Stimulated activated CD4-positive, alpha-beta T cell treated with anti-CD3 and anti-CD28 coated beads, Interleukin-15, amount 100 ng/mL, for 1 hour (primary cell): ENCODE measurements around the gene SH3GLB1.

ENCODE experiments used
- DNase-seq, 2 donors: peaks; one replicate each; pipeline ENCODE4 v3.0.0-alpha.2; 2020; ENCODE audit warnings: low read depth in 1 of 2, low spot score in 1 of 2

SH3GLB1 gene

GRCh38 chr1:86731416-86731815 lies 27.0 kb downstream of the SH3GLB1 start:
- no peak for DNase-seq

- DNase-seq: no peak
These were observed 29.0 kb downstream of the SH3GLB1 start for GRCh38 chr1:86733340-86733739.

- no peak for DNase-seq
These were observed 35.5 kb downstream of the SH3GLB1 start for GRCh38 chr1:86739648-86740509.

DNA sequence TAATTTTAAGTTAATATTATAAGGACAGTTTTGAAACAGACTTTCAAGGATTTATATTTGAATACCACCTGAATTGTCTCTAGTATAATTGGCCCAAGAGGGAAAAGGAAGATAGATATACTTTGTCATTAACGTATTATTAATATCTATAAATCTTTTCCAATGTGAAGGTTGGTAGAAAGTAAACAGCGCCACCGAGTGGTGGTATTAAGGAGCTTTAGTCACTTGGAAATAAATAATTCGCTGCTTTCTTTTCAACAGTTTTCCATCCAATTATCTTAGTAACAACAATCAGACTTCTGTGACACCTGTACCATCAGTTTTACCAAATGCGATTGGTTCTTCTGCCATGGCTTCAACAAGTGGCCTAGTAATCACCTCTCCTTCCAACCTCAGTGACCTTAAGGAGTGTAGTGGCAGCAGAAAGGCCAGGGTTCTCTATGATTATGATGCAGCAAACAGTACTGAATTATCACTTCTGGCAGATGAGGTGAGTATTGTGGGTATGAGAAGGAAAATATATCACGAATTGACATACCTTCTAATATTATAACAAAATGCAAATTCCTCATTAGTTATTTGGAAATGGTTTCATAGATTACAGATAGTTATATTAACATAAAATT lies 37.7 kb downstream of the SH3GLB1 start:
- DNase-seq: no peak

- no peak for DNase-seq
These were observed 42.9 kb downstream of the SH3GLB1 start for GRCh38 chr1:86747304-86747703.

GRCh38 chr1:86748622-86749373 lies 44.4 kb downstream of the SH3GLB1 start:
- no peak for DNase-seq

DNA sequence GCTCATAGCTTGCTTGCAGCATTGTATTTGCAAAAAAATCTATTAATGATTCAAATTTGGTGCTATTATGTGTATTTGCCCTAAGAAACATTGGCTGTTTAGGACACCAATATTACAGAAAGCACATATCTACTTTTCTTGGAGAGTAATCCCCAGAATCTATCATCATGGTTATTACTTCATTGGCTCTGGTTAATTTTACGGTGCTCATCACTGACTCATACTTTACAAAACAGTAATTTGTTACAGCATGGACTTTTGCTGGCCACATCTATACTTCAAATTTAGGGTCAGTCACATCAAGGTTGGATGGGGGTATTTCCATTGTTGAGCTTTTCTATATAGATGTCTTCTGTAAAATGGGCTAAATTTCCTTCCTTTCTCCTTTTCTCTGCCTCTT lies 45.7 kb downstream of the SH3GLB1 start:
- no peak for DNase-seq

DNA sequence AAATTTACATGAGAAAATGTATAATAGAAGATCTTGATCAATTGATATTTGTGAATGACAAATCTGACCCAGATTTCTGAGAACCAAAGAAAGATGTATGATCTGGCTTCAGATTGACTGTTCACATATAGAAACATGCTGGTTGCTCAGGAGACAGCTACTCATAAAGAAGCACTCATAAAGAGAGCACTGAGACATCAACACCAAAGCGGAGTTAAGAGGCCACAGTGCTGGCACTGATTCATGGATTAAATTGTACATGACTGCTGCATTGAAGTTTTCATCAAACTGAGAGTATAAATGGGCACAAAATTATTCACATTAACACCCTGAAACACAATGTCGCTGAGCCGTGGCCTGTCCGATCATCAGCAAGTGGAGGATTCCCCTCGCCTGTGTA lies 46.2 kb downstream of the SH3GLB1 start:
- DNase-seq: no peak

DNA sequence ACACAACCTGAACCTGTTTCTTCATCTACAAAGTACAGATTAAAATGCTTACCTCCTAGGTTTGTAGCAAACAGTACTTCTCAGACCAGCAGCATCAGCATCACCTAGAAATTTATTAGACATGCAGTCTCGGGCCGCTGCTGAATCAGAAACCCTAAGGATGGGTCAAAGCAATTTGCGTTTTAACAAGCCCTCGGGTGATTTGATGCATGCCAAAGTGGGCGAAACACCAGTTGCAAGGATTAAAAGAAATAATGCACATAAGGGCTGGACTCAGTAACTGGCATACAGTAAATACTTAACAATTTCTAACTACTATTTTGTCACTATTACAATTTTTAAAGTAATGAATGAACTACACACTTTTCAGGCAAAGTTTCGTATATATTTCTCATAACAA lies 47.5 kb downstream of the SH3GLB1 start:
- no peak for DNase-seq

- no peak for DNase-seq
These were observed 49.3 kb downstream of the SH3GLB1 start for GRCh38 chr1:86753700-86754099.

GRCh38 chr1:86754265-86754974 lies 50.0 kb downstream of the SH3GLB1 start:
- DNase-seq: no peak

DNA sequence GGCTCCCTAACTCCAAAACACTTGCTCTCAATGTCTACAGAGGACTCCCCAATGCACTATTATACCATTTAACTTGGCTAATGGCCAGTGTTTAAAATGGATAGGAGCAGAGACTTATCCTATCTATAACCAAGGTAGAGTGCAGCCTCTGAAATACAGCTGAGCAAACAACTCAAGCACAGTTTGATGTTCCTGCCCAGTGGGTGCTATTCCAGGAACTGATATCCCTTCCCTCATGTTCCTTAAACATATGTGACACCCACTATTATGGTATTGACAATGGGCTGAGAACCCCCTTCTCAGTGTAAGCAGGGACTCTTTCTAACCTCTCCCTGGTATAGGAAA lies 51.7 kb downstream of the SH3GLB1 start:
- DNase-seq: no peak

DNA sequence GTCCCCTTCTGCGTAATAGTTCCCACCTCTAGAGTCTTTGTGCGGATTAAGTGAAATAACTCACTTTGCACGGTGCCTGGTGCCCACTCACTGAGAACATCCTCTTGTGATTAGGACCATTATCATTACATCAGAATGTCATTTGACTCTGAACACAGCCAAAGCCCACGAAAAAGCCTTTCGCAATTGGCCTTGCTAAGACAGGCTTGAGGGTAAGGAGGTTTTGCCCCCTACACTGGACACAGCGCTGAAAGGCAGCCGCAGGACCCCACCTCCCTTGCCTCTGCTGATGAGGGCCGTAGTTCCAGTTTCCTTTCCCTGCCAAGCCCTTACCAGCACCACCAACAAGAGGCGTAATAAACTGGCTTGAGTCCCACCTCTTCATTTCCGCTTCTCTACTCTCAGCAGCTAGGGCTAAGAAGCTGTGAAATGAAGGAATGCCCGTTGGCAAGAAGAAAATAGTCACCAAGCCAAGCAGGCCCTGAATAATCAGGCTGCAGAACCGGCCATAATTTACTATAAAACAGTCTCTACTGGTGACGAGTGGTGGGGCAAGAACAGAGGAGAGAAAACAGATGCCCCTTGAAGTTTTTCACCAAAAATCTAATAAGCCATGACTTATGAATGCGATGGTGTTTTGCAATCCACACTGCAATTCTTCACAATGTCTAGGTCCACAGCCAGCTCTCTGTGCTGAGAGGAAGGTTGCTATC lies 53.1 kb downstream of the SH3GLB1 start:
- DNase-seq: no peak

GRCh38 chr1:86758570-86758969 lies 54.2 kb downstream of the SH3GLB1 start:
- no peak for DNase-seq

GRCh38 chr1:86760199-86760598 lies 55.8 kb downstream of the SH3GLB1 start:
- no peak for DNase-seq

DNA sequence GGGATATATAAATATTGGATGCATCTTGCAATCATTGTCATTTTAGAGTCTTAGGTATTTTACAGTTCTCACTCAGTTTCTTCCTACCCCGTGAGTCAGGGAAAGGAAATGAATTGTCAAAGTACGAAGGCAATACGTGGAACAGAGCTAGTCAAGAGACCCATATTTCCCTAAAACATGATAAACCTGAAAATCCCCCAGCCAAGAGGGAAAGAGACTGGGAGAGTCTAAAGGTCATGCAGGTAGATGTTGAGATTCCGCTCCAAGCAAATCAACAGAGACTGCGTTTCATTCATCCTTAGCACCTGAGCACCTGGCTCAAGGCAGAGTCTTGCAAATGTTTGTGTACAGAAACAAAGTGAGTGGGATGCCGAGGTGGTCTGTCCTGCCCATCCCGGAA lies 58.0 kb downstream of the SH3GLB1 start:
- no peak for DNase-seq

DNA sequence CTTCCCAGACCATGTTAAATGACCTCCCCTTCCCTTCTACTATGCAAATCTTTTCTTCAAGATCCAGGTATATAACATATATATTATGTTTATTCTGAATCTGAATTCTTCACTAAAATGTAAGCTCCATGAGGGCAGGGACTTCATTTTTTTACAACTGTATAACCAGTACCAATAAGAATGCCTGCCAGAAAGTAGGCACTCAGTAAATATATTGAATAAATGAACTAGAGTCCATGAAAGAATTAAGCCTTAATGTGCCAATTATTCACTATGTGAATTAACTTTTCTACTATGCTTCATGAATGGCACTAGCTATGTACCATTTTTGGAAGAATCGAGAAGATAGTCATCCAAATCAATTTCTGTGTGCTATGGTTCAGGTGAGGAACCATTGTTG lies 60.1 kb downstream of the SH3GLB1 start:
- no peak for DNase-seq

DNA sequence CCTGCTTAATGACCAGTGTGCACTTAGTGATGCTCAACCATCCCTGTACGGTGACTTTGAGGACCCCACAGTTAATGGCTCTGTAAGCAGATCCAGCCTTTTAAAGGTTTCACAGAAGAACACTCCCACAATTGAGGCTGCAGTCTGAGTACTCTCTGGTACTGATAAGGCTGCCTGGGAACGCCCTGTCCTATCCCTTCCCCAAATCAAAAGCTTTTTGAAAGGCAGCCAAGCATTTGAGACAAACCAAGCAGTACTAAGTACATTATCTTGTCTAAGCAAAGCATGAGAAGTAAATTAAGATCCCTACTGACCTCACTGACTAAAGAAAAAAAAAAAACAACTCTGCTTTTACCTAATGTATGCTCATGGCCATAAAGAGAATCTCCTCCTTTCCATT lies 60.7 kb downstream of the SH3GLB1 start:
- no peak for DNase-seq

DNA sequence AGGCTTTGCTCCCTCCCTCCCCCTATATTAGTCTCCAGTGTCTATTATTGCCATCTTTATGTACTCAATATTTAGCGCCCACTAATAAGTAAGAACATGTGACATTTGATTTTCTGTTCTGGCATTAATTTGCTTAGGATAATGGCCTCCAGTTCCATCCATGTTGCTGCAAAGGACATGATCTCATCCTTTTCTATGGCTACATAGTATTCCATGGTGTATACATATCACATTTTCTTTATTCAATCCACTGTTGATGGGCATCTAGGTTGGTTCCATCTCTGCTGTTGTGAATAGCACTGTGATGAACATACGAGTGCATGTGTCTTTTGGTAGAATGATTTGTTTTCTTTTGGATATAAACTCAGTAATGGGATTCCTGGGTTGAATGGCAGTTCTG lies 61.3 kb downstream of the SH3GLB1 start:
- DNase-seq: no peak

DNA sequence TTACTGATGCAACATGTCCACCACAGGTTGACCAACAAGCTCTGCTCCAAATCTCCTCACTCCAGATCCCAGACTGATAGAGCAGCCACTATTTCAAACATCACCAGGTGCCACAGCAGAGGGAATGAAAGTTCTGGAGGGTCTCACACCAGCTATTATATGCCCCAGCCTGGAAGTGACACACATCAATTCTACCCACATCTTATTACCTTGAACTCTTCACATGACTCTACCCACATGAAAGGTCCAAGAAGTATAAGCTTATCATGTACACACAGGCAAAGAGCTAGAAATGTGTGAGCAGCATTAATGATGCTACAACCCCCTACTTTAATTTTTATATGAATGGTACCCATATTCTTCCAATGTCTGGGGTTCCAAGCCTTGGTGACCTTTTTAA lies 64.2 kb downstream of the SH3GLB1 start:
- DNase-seq: no peak

GRCh38 chr1:86769065-86769464 lies 64.7 kb downstream of the SH3GLB1 start:
- DNase-seq: no peak
